ENCODE measurements around the gene SCUBE1.

The SCUBE1 gene

GRCh38 chr22:43155789-43156188 lies 187.4 kb downstream of the SCUBE1 start:
- no peak for TF ChIP-seq CTCF (IDR thresholded peaks at IDR 0.05)

GRCh38 chr22:43154887-43155536 lies 188.2 kb downstream of the SCUBE1 start:
- TF ChIP-seq CTCF (IDR thresholded peaks at IDR 0.05) = no peak

- TF ChIP-seq CTCF (IDR thresholded peaks at IDR 0.05) = no peak
These were observed 189.3 kb downstream of the SCUBE1 start for GRCh38 chr22:43153899-43154298.

GRCh38 chr22:43152357-43153071 lies 190.7 kb downstream of the SCUBE1 start:
- no peak for TF ChIP-seq CTCF (IDR thresholded peaks at IDR 0.05)

- no peak for TF ChIP-seq CTCF (IDR thresholded peaks at IDR 0.05)
These were observed 191.2 kb downstream of the SCUBE1 start for GRCh38 chr22:43152003-43152356.

- no peak for TF ChIP-seq CTCF (IDR thresholded peaks at IDR 0.05)
These were observed 191.7 kb downstream of the SCUBE1 start, which contains the start of gene TSPO for GRCh38 chr22:43151251-43152002. Gene TSPO (plus strand): TSS chr22:43151559. CDS start chr22:43159239, 7,680 bp downstream.

GRCh38 chr22:43150731-43151206 lies 192.4 kb downstream of the SCUBE1 start:
- no peak for TF ChIP-seq CTCF (IDR thresholded peaks at IDR 0.05)

Measured in LNCAP (cell line).